GM12865 (cell line): Measurements from ENCODE around the gene NTNG1.

Experiments
- DNase-seq: peaks from one replicate; pipeline ENCODE4 v3.0.0; 2010; ENCODE audit warnings: low read depth
- H3K4me3 ChIP-seq: 2 replicates; pipeline ENCODE4 v1.5.1; 2011; ENCODE audit warnings: mild to moderate bottlenecking, low read depth, low read length, control low read depth
- TF ChIP-seq, protein P1 (sequence below): IDR thresholded peaks from 2 replicates; pipeline ENCODE4 v1.5.1; 2011; ENCODE audit warnings: low read length, control low read depth, low read depth, inconsistent platforms; ENCODE audit not compliant: insufficient read depth; ENCODE audit errors: missing control alignments

Gene NTNG1

DNA sequence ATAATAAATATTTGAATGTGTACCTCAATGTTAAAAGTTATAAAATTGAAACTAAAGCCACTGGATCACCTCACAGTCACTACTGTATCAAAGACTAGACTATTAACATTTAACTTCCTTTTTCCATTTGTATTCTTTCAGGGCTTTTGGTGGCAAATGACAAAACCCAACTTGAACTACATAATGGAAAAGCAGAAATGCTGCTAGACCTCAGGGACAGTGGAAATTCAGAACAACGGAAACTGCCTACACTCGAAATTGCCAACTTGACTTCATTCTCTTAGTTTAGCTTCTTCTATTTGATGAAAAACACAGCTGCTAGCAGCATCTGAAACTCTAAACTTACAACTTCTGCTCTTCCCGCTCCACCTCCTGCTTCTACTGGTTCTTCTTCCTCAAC lies 34.9 kb upstream of the NTNG1 start:
- H3K4me3 ChIP-seq, result no peak overlapping the region

GRCh38 chr1:107110326-107110725 lies 30.5 kb upstream of the NTNG1 start:
- H3K4me3 ChIP-seq, result no peak overlapping the region
- no peak for DNase-seq
- TF ChIP-seq, protein P1, sequence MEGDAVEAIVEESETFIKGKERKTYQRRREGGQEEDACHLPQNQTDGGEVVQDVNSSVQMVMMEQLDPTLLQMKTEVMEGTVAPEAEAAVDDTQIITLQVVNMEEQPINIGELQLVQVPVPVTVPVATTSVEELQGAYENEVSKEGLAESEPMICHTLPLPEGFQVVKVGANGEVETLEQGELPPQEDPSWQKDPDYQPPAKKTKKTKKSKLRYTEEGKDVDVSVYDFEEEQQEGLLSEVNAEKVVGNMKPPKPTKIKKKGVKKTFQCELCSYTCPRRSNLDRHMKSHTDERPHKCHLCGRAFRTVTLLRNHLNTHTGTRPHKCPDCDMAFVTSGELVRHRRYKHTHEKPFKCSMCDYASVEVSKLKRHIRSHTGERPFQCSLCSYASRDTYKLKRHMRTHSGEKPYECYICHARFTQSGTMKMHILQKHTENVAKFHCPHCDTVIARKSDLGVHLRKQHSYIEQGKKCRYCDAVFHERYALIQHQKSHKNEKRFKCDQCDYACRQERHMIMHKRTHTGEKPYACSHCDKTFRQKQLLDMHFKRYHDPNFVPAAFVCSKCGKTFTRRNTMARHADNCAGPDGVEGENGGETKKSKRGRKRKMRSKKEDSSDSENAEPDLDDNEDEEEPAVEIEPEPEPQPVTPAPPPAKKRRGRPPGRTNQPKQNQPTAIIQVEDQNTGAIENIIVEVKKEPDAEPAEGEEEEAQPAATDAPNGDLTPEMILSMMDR, result no peak

More for the DNA sequence above, 34.9 kb upstream of the NTNG1 start:
- TF ChIP-seq, protein P1, result no peak
- no peak for DNase-seq

DNA sequence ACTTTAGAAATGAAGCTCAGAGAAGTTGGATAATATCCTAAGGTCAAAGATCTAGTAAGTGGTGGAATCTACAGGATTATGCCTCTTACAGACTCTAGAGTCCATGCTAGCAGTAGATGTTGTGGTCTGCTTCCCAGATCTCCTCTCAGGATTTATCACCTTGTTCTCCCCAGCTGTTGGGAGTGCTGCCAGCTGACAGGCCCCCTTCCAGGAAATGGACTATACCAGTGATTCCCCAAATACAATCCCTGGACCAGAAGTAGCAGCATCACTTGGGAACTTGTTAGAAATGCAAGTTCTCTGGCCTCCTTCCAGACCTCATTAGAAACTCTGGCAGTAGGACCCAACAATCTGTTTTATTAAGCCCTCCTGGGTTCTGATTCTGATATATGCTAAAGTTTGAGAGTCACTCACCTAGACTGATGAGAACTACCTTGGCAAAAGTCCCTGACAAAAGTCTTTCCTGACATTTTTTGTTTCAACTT lies 24.5 kb upstream of the NTNG1 start:
- no peak overlapping the region for H3K4me3 ChIP-seq
- no peak for DNase-seq
- TF ChIP-seq, protein P1, result no peak

- DNase-seq, result no peak
- H3K4me3 ChIP-seq, result no peak overlapping the region
- TF ChIP-seq, protein P1, result no peak
Observed at GRCh38 chr1:107122225-107122624, 18.6 kb upstream of the NTNG1 start.

- no peak for DNase-seq
- TF ChIP-seq, protein P1, result no peak
- H3K4me3 ChIP-seq, result no peak overlapping the region
Observed at GRCh38 chr1:107123741-107124140, 17.1 kb upstream of the NTNG1 start.

DNA sequence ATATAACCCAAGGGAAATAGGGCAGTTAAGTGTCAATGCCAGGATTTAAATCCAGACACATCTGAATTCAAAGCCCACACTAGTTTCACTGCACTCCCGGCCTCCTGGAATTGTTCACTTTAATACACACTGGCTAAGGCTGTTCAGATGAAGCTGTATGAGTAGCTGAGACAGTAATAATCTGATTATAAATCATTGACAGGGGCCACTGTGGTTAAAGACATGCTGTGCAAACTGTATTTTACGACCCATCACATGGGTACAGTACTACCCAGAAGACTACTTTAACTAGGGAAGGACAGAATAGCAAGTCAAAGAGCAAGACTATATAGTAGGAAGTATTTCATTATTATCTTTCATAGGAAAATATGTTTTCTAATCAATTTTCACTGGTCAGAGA lies 16.1 kb upstream of the NTNG1 start:
- TF ChIP-seq, protein P1, result no peak
- DNase-seq, result no peak
- no peak overlapping the region for H3K4me3 ChIP-seq

DNA sequence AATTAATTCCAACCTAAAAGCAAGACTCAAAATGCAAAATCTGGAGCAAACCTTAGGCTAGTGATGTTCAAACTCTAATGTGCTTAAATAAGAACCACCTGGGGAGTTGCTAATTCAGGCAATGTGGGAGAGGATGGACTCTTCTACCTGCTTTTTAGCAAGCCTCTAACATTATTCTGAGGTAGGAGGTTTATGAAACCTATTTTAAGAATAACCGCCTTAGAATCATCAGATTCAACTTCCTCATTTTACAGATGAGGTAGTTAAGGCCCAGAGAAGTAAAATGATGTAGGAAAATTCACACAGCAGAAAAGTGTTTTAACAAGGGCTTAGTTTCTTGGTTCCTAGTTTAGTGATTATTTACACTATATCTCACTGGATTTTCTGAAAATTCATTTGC lies 8.6 kb upstream of the NTNG1 start:
- no peak overlapping the region for H3K4me3 ChIP-seq
- no peak for DNase-seq
- TF ChIP-seq, protein P1, result no peak
